Chondrocyte (in vitro differentiated cells): Measurements from ENCODE around the gene ENKD1. TPM values are rescaled to one million over a fixed set of nuclear protein-coding genes. Genes with fewer than 3 reads are reported as not detected.

ENCODE experiments used
- DNase-seq: peaks from one replicate; pipeline ENCODE4 v3.0.0; 2021; ENCODE audit warnings: mixed read lengths, low spot score
- H3K27ac Mint-ChIP-seq: one replicate; pipeline ENCODE4 v1.8.0; 2021; ENCODE audit warnings: mild to moderate bottlenecking, moderate library complexity, mixed read lengths; ENCODE audit not compliant: unreplicated experiment
- H3K27me3 Mint-ChIP-seq: 2 replicates; pipeline ENCODE4 v1.8.0; 2021; ENCODE audit warnings: low read depth, mixed read lengths
- H3K36me3 Mint-ChIP-seq: 2 replicates; pipeline ENCODE4 v1.8.0; 2021; ENCODE audit warnings: low read depth, mixed read lengths
- H3K4me1 Mint-ChIP-seq: 2 replicates; pipeline ENCODE4 v1.8.0; 2021; ENCODE audit warnings: low read depth, mild to moderate bottlenecking, mixed read lengths
- H3K4me3 Mint-ChIP-seq: one replicate; pipeline ENCODE4 v1.8.0; 2021; ENCODE audit warnings: mild to moderate bottlenecking, moderate library complexity, mixed read lengths; ENCODE audit not compliant: unreplicated experiment
- H3K9me3 Mint-ChIP-seq: 2 replicates; pipeline ENCODE4 v1.8.0; 2021; ENCODE audit warnings: low read depth, mixed read lengths
- CTCF ChIP-seq: fragments of 200-600 bp; sonication (generic); IDR thresholded peaks from 2 replicates; pipeline ENCODE4 v1.5.0; 2021; ENCODE audit warnings: antibody characterized with exemption, mild to moderate bottlenecking, moderate library complexity
- total RNA-seq: library from RNA; stranded (reverse); gene quantifications from 3 replicates; pipeline ENCODE4 v1.2.1, GENCODE V29; 2021

Gene ENKD1
- total RNA-seq, 1 donor from 2014 or later, result 6.4 TPM

- no peak for TF ChIP-seq CTCF
- Mint-ChIP-seq H3K4me3 (no peak overlapping the region), H3K4me1 (peaks cover 7% of the 10 kb centered on the region), H3K9me3 (no peaks in the 10 kb centered on the region), H3K27me3 (no peaks in the 10 kb centered on the region), H3K36me3 (peaks cover 2% of the 10 kb centered on the region), H3K27ac (no peak overlapping the region)
- no peak for DNase-seq
Measured at GRCh38 chr16:67678354-67679023, 11.9 kb upstream of the ENKD1 start.

DNA sequence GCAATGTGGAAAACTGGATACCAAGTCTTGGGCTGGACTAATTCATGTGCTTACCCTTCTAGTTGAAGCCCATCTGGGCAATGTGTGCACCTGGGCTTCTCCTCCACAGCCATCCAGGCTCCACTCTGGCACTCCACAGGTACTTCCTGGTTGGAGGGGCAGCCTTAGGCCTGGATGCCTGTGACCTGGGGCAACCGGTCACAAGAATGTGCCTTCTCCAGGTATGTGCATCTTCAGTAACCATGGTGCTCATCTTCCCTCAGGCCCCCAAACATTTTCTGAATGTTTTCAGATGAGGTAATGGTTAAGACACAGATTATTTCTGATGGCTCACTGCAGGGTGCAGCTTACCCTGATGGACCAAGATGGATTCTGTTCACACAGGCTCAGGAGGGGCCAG lies 11.2 kb upstream of the ENKD1 start:
- no peaks in the 10 kb centered on the region for H3K36me3 Mint-ChIP-seq
- H3K4me1 Mint-ChIP-seq, result peaks cover 9% of the 10 kb centered on the region
- H3K27ac Mint-ChIP-seq, result no peak overlapping the region
- DNase-seq, result no peak
- H3K9me3 Mint-ChIP-seq, result no peaks in the 10 kb centered on the region
- H3K27me3 Mint-ChIP-seq, result no peaks in the 10 kb centered on the region
- TF ChIP-seq CTCF, result no peak
- no peak overlapping the region for H3K4me3 Mint-ChIP-seq

DNA sequence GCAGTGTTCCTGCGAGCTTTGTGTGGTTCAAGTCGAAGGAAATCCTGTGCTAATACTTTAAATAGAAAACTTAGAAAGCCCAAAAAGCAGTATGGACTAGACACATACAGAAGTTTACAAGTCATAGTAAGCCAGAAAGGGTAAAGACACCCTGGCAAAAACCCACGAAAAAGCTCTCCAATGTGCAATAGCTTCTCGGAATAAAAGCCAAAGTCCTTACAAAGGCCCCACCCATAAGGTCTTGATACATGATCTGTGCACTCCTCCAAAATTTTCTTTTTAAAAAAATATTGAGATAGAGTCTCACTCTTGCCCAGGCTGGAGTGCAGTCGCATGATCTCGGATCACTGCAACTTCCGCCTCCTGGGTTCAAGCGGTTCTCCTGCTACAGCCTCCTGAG lies 10.4 kb upstream of the ENKD1 start:
- DNase-seq, result no peak
- H3K4me1 Mint-ChIP-seq, result peaks cover 9% of the 10 kb centered on the region

GRCh38 chr16:67676516-67676915 lies 10.0 kb upstream of the ENKD1 start:
- TF ChIP-seq CTCF, result no peak
- DNase-seq, result no peak
- Mint-ChIP-seq H3K27ac (no peak overlapping the region), H3K4me3 (no peak overlapping the region), H3K27me3 (no peaks in the 10 kb centered on the region), H3K9me3 (no peaks in the 10 kb centered on the region), H3K36me3 (no peaks in the 10 kb centered on the region), H3K4me1 (peaks cover 9% of the 10 kb centered on the region)

More for the DNA sequence above, 10.4 kb upstream of the ENKD1 start:
- no peak for TF ChIP-seq CTCF
- Mint-ChIP-seq H3K27me3 (no peaks in the 10 kb centered on the region), H3K4me3 (no peak overlapping the region), H3K9me3 (no peaks in the 10 kb centered on the region), H3K36me3 (no peaks in the 10 kb centered on the region), H3K27ac (no peak overlapping the region)

- Mint-ChIP-seq H3K9me3 (no peaks in the 10 kb centered on the region), H3K27me3 (no peaks in the 10 kb centered on the region), H3K4me3 (no peak overlapping the region), H3K36me3 (no peaks in the 10 kb centered on the region), H3K4me1 (peaks cover 9% of the 10 kb centered on the region), H3K27ac (no peak overlapping the region)
- TF ChIP-seq CTCF, result no peak
- no peak for DNase-seq
Measured at GRCh38 chr16:67675999-67676398, 9.4 kb upstream of the ENKD1 start.
